OCI-LY3 (cell line): ENCODE measurements around the gene EFCAB8.

Experiments used
- H2AFZ ChIP-seq: fragments of 200-600, 300-600 bp; shearing (Covaris generic); 2 replicates; pipeline ENCODE4 v1.6.0; 2014; ENCODE audit warnings: antibody characterized with exemption, low read depth, low read length
- H3K27ac ChIP-seq: fragments of 200-600, 300-600 bp; sonication (generic); 2 replicates; pipeline ENCODE4 v1.5.1; 2014; ENCODE audit warnings: mild to moderate bottlenecking, low read length, moderate library complexity, mixed read lengths
- H3K27me3 ChIP-seq: fragments of 200-600, 300-600 bp; sonication (generic); 2 replicates; pipeline ENCODE4 v1.6.1; 2014; ENCODE audit warnings: low read depth, low read length, mixed read lengths
- H3K36me3 ChIP-seq: fragments of 200-600, 300-600 bp; sonication (generic); replicated peaks from 2 replicates; pipeline ENCODE3; 2014; ENCODE audit warnings: low read depth, low read length, mixed read lengths
- H3K4me1 ChIP-seq: fragments of 300-600, 200-600 bp; sonication (generic); 2 replicates; pipeline ENCODE4 v1.6.1; 2014; ENCODE audit warnings: low read length, mixed read lengths
- H3K4me2 ChIP-seq: fragments of 200-600, 300-600 bp; sonication (generic); 2 replicates; pipeline ENCODE4 v1.6.1; 2014; ENCODE audit warnings: low read length, mixed read lengths
- H3K4me3 ChIP-seq: fragments of 300-600, 200-600 bp; sonication (generic); 2 replicates; pipeline ENCODE4 v1.5.1; 2014; ENCODE audit warnings: antibody characterized with exemption, mild to moderate bottlenecking, low read length, moderate library complexity
- H3K79me2 ChIP-seq: fragments of 300-600, 200-600 bp; shearing (Covaris generic); 2 replicates; pipeline ENCODE4 v1.6.1; 2014; ENCODE audit warnings: mild to moderate bottlenecking, low read length, mixed read lengths
- H3K9ac ChIP-seq: fragments of 300-600, 200-600 bp; shearing (Covaris generic); 2 replicates; pipeline ENCODE4 v1.6.0; 2014; ENCODE audit warnings: mild to moderate bottlenecking, low read length, moderate library complexity
- H3K9me3 ChIP-seq: fragments of 200-600, 300-600 bp; shearing (Covaris generic); 2 replicates; pipeline ENCODE4 v1.6.1; 2014; ENCODE audit warnings: low read length, mixed read lengths; ENCODE audit not compliant: insufficient read depth
- H4K20me1 ChIP-seq: fragments of 200-600, 300-600 bp; sonication (generic); 2 replicates; pipeline ENCODE4 v1.6.1; 2016; ENCODE audit warnings: low read length, mixed read lengths; ENCODE audit not compliant: insufficient read depth
- EZH2phosphoT487 ChIP-seq: fragments of 200-600 bp; shearing (Covaris generic); IDR thresholded peaks from 2 replicates; pipeline ENCODE4 v1.6.1; 2018; ENCODE audit warnings: antibody characterized with exemption, mixed run types, low read depth
- TF ChIP-seq, protein P1 (sequence below): fragments of 200-600, 300-600 bp; sonication (generic); IDR thresholded peaks from 2 replicates; pipeline ENCODE4 v1.5.1; 2014; ENCODE audit warnings: antibody characterized with exemption, low read length, low read depth

Gene EFCAB8

DNA sequence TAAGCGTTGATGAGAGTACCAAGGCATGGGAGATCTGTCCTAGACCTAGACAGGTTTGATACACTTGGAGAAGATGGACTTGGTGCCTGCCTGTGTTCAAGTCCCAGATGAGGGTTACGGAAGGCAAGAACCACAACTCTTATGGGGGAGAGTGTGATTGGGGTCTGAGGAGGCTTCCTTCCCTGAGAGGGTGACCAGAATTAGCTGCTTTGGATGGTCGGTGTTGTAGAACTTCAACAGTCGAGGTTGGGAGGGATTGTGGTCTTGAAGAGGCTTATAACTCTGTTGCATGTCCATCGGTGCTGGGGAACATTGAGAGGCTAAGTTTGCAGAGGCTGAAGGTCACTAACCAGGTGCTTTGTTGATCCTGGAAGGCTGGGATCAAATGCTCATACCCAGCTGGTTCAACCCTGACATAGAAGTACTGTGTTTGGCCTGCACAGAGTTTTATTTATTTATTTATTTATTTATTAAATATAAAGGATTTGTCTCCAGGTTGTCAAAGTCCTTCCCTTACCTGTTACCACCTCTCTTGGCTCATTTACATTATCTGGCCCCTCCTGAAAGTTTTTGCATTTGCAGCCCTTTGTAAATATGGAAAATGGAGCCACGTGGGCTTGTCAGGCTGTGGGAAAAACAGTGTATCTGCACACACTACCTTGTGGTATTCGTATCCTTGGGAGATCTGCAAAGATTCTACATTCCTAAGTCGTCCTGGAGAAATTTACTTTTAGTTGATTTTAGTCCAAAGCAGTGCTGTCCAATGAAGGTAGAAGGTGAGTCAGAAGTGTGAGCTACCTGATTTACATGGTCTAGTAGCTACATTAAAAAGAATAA, 15.8 kb upstream of the EFCAB8 start:
- H3K4me1 ChIP-seq = peaks cover 23% of the 10 kb centered on the region
- H3K4me3 ChIP-seq = no peak overlapping the region
- no peaks in the 10 kb centered on the region for H3K9me3 ChIP-seq
- H3K36me3 ChIP-seq = peaks cover 70% of the 10 kb centered on the region
- peaks cover 65% of the 10 kb centered on the region for H3K79me2 ChIP-seq
- TF ChIP-seq, protein P1, sequence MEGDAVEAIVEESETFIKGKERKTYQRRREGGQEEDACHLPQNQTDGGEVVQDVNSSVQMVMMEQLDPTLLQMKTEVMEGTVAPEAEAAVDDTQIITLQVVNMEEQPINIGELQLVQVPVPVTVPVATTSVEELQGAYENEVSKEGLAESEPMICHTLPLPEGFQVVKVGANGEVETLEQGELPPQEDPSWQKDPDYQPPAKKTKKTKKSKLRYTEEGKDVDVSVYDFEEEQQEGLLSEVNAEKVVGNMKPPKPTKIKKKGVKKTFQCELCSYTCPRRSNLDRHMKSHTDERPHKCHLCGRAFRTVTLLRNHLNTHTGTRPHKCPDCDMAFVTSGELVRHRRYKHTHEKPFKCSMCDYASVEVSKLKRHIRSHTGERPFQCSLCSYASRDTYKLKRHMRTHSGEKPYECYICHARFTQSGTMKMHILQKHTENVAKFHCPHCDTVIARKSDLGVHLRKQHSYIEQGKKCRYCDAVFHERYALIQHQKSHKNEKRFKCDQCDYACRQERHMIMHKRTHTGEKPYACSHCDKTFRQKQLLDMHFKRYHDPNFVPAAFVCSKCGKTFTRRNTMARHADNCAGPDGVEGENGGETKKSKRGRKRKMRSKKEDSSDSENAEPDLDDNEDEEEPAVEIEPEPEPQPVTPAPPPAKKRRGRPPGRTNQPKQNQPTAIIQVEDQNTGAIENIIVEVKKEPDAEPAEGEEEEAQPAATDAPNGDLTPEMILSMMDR = no peak
- TF ChIP-seq EZH2phosphoT487 = no peak
- H4K20me1 ChIP-seq = peaks cover 47% of the 10 kb centered on the region
- H3K27me3 ChIP-seq = no peaks in the 10 kb centered on the region
- H3K27ac ChIP-seq = no peak overlapping the region
- no peak overlapping the region for H3K9ac ChIP-seq
- H3K4me2 ChIP-seq = no peak overlapping the region
- no peak overlapping the region for H2AFZ ChIP-seq

DNA sequence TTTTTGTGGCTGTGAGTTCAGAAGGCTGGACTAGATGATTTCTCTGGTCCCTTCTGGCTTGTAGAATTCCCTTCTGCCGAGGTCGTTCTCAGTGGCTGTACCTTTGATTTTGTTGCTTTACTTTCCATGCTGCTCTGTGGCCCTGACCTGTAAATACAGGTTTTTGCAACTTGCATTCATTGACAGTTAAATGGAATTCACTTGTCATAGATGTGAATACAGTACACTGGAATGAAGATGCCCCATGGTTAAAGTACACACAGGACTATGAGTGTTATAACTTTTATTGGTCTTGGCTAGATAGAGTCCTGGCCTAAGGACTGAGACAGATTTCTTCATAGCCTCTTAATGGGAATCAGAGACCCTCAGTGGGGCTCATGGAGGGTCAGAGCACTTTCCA, 12.9 kb upstream of the EFCAB8 start:
- no peak for TF ChIP-seq EZH2phosphoT487
- TF ChIP-seq, protein P1 = no peak
- Histone ChIP-seq H3K27ac (no peak overlapping the region), H3K79me2 (peaks cover 49% of the 10 kb centered on the region), H2AFZ (no peak overlapping the region), H4K20me1 (peaks cover 25% of the 10 kb centered on the region), H3K4me3 (no peak overlapping the region), H3K27me3 (no peaks in the 10 kb centered on the region), H3K36me3 (peaks cover 54% of the 10 kb centered on the region), H3K4me1 (no peaks in the 10 kb centered on the region), H3K9ac (no peak overlapping the region), H3K4me2 (no peak overlapping the region), H3K9me3 (no peaks in the 10 kb centered on the region)

DNA sequence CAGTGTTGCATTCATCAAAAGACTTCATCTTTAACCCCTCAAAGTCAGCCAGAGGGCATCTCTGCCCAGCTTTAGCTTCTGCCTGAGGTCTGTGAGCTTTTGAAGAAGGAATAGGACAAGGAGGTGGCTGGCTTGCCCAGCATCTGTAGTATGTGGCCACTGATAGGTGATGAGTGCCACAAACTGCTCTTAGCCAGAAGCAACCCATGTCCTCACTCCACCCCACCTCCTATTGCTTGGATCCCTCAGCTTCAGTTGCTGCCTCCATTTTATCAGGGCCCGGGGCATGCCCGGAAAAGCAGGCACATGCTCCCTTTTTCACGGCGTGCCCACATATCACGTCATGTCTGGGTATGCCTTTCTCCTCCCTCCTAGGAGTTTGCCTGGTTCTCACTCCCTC, 11.9 kb upstream of the EFCAB8 start:
- H3K4me3 ChIP-seq = no peak overlapping the region
- H3K27ac ChIP-seq = no peak overlapping the region
- H2AFZ ChIP-seq = no peak overlapping the region
- H3K4me1 ChIP-seq = no peaks in the 10 kb centered on the region
- H3K9ac ChIP-seq = no peak overlapping the region
- peaks cover 25% of the 10 kb centered on the region for H4K20me1 ChIP-seq
- H3K9me3 ChIP-seq = no peaks in the 10 kb centered on the region
- H3K27me3 ChIP-seq = no peaks in the 10 kb centered on the region
- TF ChIP-seq EZH2phosphoT487 = no peak
- TF ChIP-seq, protein P1 = no peak
- H3K4me2 ChIP-seq = no peak overlapping the region
- peaks cover 40% of the 10 kb centered on the region for H3K79me2 ChIP-seq
- H3K36me3 ChIP-seq = peaks cover 55% of the 10 kb centered on the region

DNA sequence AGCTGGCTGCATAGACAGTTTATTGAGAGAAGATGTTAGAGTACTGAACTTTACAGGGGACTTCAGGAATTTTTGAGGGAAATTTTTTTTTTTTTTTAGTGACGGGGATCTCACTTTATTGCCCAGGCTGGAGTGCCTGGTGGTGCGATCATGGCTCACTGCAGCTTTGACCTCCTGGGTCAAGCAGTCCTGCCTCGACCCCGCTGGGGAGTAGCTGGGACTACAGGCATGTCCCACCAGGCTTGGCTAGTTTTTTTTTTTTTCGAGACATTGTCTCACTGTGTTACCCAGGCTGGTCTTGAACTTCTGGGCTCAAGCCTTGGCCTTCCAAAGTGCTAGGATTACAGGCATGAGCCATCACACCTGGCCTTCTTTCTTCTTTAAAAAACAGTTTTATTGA, 10.8 kb upstream of the EFCAB8 start:
- no peak overlapping the region for H3K4me2 ChIP-seq
- no peak overlapping the region for H3K9ac ChIP-seq
- no peaks in the 10 kb centered on the region for H3K27me3 ChIP-seq
- H3K79me2 ChIP-seq = peaks cover 32% of the 10 kb centered on the region
- no peak overlapping the region for H3K27ac ChIP-seq
- H3K36me3 ChIP-seq = peaks cover 56% of the 10 kb centered on the region
- no peak for TF ChIP-seq EZH2phosphoT487
- TF ChIP-seq, protein P1 = no peak
- H3K9me3 ChIP-seq = no peaks in the 10 kb centered on the region
- no peaks in the 10 kb centered on the region for H3K4me1 ChIP-seq
- no peak overlapping the region for H3K4me3 ChIP-seq
- H2AFZ ChIP-seq = no peak overlapping the region
- peaks cover 19% of the 10 kb centered on the region for H4K20me1 ChIP-seq
